B cell (primary cell): ENCODE measurements around the gene SELENOV. TPM values are rescaled to one million over a fixed set of nuclear protein-coding genes. Genes with fewer than 3 reads are reported as not detected.

Experiments used
- ATAC-seq: fragments of 200-7000 bp; cut with Tn5 transposase; one replicate; pipeline ENCODE4 v1.10.0; 2021; ENCODE audit warnings: low read depth, mild to moderate bottlenecking, moderate number of reproducible peaks, moderate library complexity
- CTCF ChIA-PET: fragments of 350-600 bp; sonication (Branson Sonifier 250); formaldehyde crosslinking; loops from one replicate; lab custom pipeline; 2021; ENCODE audit warnings: antibody characterized with exemption, inconsistent platforms; lab: Charles Lee
- POLR2A ChIA-PET: fragments of 350-600 bp; sonication (Branson Sonifier 250); formaldehyde crosslinking; loops from one replicate; lab custom pipeline; 2021; ENCODE audit warnings: antibody characterized with exemption; lab: Charles Lee
- DNase-seq: peaks from one replicate; pipeline ENCODE4 v3.0.0; 2013
- H2AFZ ChIP-seq: 2 replicates; pipeline ENCODE4 v1.6.1; 2012; ENCODE audit warnings: mild to moderate bottlenecking, low read depth, low read length; ENCODE audit not compliant: insufficient read depth, poor library complexity, severe bottlenecking
- H3K27ac ChIP-seq, 2 donors: 1 replicate in 1 of 2; 2 replicates in 1 of 2; pipeline ENCODE4 v1.5.1; 2012 to 2013; ENCODE audit warnings: low read length in 2 of 2, mild to moderate bottlenecking in 2 of 2, moderate library complexity in 1 of 2
- H3K27me3 ChIP-seq, 4 experiments: fragments of 200-600 bp in 1 of 4; sonication (generic) in 1 of 4; replicated peaks in 1 of 4; 1 replicate in 2 of 4; 2 replicates in 2 of 4; pipeline versions ENCODE4 v1.6.1 to v1.7.0; 2013 to 2016; ENCODE audit warnings: low read length in 3 of 4, mild to moderate bottlenecking in 2 of 4, mixed read lengths in 1 of 4, moderate library complexity in 1 of 4; ENCODE audit not compliant: insufficient read depth in 4 of 4, control insufficient read depth in 3 of 4; ENCODE audit errors: control extremely low read depth in 1 of 4
- H3K36me3 ChIP-seq, 2 experiments: replicated peaks in 1 of 2; 1 replicate in 1 of 2; 2 replicates in 1 of 2; pipeline versions ENCODE4 v1.6.1 to v1.7.1; 2013; ENCODE audit warnings: low read length in 1 of 2; ENCODE audit not compliant: insufficient read depth in 2 of 2, control insufficient read depth in 1 of 2; ENCODE audit errors: control extremely low read depth in 1 of 2, extremely low read depth in 1 of 2
- H3K4me1 ChIP-seq, 2 donors: fragments of 200-600 bp in 1 of 2; sonication (generic) in 1 of 2; 1 replicate in 1 of 2; 2 replicates in 1 of 2; pipeline versions ENCODE4 v1.5.1 to v1.6.1; 2013 to 2017; ENCODE audit warnings: low read length in 2 of 2; ENCODE audit not compliant: control insufficient read depth in 2 of 2, insufficient read depth in 2 of 2
- H3K4me2 ChIP-seq: replicated peaks from 2 replicates; pipeline ENCODE3; 2012; ENCODE audit warnings: mild to moderate bottlenecking, low read depth, low read length; ENCODE audit not compliant: poor library complexity, severe bottlenecking
- H3K4me3 ChIP-seq, 5 experiments: fragments of 200-600 bp in 1 of 5; sonication (generic) in 1 of 5; 1 replicate in 3 of 5; 2 replicates in 2 of 5; pipeline versions ENCODE4 v1.5.1 to v1.7.0; 2011 to 2016; ENCODE audit warnings: low read length in 4 of 5, mild to moderate bottlenecking in 4 of 5, low read depth in 2 of 5, control low read depth in 1 of 5, moderate library complexity in 1 of 5; ENCODE audit not compliant: insufficient read depth in 1 of 5; ENCODE audit errors: control extremely low read depth in 1 of 5, extremely low read depth in 1 of 5
- H3K79me2 ChIP-seq: fragments of 200-600 bp; sonication (generic); one replicate; pipeline ENCODE4 v1.6.0; 2016; ENCODE audit warnings: low read length; ENCODE audit not compliant: control insufficient read depth, insufficient read depth
- H3K9ac ChIP-seq: fragments of 200-600 bp; sonication (generic); 2 replicates; pipeline ENCODE4 v1.6.1; 2017; ENCODE audit warnings: mild to moderate bottlenecking, low read length, moderate library complexity
- H3K9me3 ChIP-seq, 3 donors: one replicate each; pipeline versions ENCODE4 v1.6.1 to v1.7.1; 2013; ENCODE audit warnings: low read length in 2 of 3; ENCODE audit not compliant: control insufficient read depth in 2 of 3, insufficient read depth in 1 of 3; ENCODE audit errors: control extremely low read depth in 1 of 3
- H4K20me1 ChIP-seq: 2 replicates; pipeline ENCODE4 v1.6.0; 2012; ENCODE audit warnings: mild to moderate bottlenecking, low read length; ENCODE audit not compliant: insufficient read depth, control insufficient read depth, poor library complexity, severe bottlenecking
- H3K27ac Mint-ChIP-seq: one replicate; pipeline ENCODE4 v1.8.0; 2021; ENCODE audit warnings: mixed read lengths
- H3K27me3 Mint-ChIP-seq: one replicate; pipeline ENCODE4 v1.8.0; 2021; ENCODE audit warnings: mixed read lengths
- H3K4me1 Mint-ChIP-seq: one replicate; pipeline ENCODE4 v1.8.0; 2021; ENCODE audit warnings: mixed read lengths
- H3K4me3 Mint-ChIP-seq: one replicate; pipeline ENCODE4 v1.8.0; 2021; ENCODE audit warnings: mixed read lengths
- H3K9me3 Mint-ChIP-seq: one replicate; pipeline ENCODE4 v1.8.0; 2022; ENCODE audit warnings: mixed read lengths; ENCODE audit not compliant: insufficient read depth
- CTCF ChIP-seq: fragments of 200-600 bp; IDR thresholded peaks from one replicate; pipeline ENCODE4 v1.8.0; 2022; ENCODE audit warnings: antibody characterized with exemption, mild to moderate bottlenecking
- EZH2 ChIP-seq: IDR thresholded peaks from 2 replicates; pipeline ENCODE4 v1.6.1; 2012; ENCODE audit warnings: borderline replicate concordance, low read depth, mild to moderate bottlenecking, moderate library complexity, low read length; ENCODE audit not compliant: insufficient read depth, poor library complexity, severe bottlenecking
- WGBS: methylation state at CpG from one replicate; pipeline ENCODE4 v1.1.5; 2013; ENCODE audit warnings: missing lambda C conversion rate; ENCODE audit not compliant: insufficient coverage; 5-methylcytosine and 5-hydroxymethylcytosine counted together
- intact Hi-C: fragments of 100-400 bp; cut with micrococcal nuclease; formaldehyde crosslinking; loops from one replicate; pipeline ENCODE4 v1.10.0; 2022
- polyA plus RNA-seq: library from polyadenylated mRNA; depleted of rRNA; stranded (reverse); fragments of >200 nt; gene quantifications from 2 replicates; pipeline ENCODE4 v1.2.3, GENCODE V29; 2012
- total RNA-seq, 2 donors: library from RNA; stranded (reverse); fragments of 120-200 nt in 1 of 2; gene quantifications; 1 replicate in 1 of 2; 2 replicates in 1 of 2; pipeline versions ENCODE4 v1.2.3 to v1.2.4, GENCODE V29; 2013 to 2022

Gene SELENOV
- total and polyA plus RNA-seq, 2 donors (not counting 1 experiment from before 2014, with no cell fraction given) = not detected

GRCh38 chr19:39501340-39501739 lies 13.6 kb upstream of the SELENOV start:
- Histone ChIP-seq H3K27me3 (peaks cover 0 to 76% (median 30%) of the 10 kb centered on the region in 4 experiments), H3K9ac (no peak overlapping the region), H3K79me2 (no peaks in the 10 kb centered on the region), H3K36me3 (no peaks in the 10 kb centered on the region), H3K4me2 (no peak overlapping the region), H2AFZ (no peak overlapping the region), H3K9me3 (peaks cover 0 to 12% (median 0%) of the 10 kb centered on the region in 3 donors), H3K4me1 (peaks cover 27 to 32% of the 10 kb centered on the region in 2 donors), H3K4me3 (no peak overlapping the region), H4K20me1 (no peaks in the 10 kb centered on the region), H3K27ac (no peak overlapping the region)
- DNase-seq (no peak), ATAC-seq (no peak)
- H3K9me3 Mint-ChIP-seq = no peaks in the 10 kb centered on the region
- POLR2A ChIA-PET = no interaction called here
- H3K4me1 Mint-ChIP-seq = peaks cover 27% of the 10 kb centered on the region
- TF ChIP-seq EZH2 (no peak), CTCF (no peak)
- CTCF ChIA-PET = interaction anchor here (0.8 to 2.4 kb wide), 4 partner anchors 27 to 103 kb away, joined by 3 to 9 read pairs (median 6); partner anchors contain the start of gene EID2B
- intact Hi-C loops = no loop called here
- peaks cover 50% of the 10 kb centered on the region for H3K27me3 Mint-ChIP-seq
- WGBS = 71% methylated on average over 2 of the region's 5 CpGs
- H3K4me3 Mint-ChIP-seq = no peak overlapping the region
- H3K27ac Mint-ChIP-seq = no peak overlapping the region

GRCh38 chr19:39502640-39503417 lies 12.1 kb upstream of the SELENOV start:
- Histone ChIP-seq H3K4me3 (no peak overlapping the region), H3K36me3 (no peaks in the 10 kb centered on the region), H3K4me1 (peaks cover 35 to 39% of the 10 kb centered on the region in 2 donors), H3K4me2 (peak overlapping the region; percentile 50), H3K9me3 (peaks cover 0 to 17% (median 0%) of the 10 kb centered on the region in 3 donors), H4K20me1 (no peaks in the 10 kb centered on the region), H3K79me2 (no peaks in the 10 kb centered on the region), H3K9ac (no peak overlapping the region), H2AFZ (no peak overlapping the region), H3K27ac (no peak overlapping the region), H3K27me3 (peaks cover 0 to 85% (median 34%) of the 10 kb centered on the region in 4 experiments)
- no peak overlapping the region for H3K27ac Mint-ChIP-seq
- WGBS = 19% methylated on average over 69 of the region's 69 CpGs
- H3K4me3 Mint-ChIP-seq = peak overlapping the region; percentile 13
- CTCF ChIA-PET = interaction anchor here (0.5 to 1.5 kb wide), 9 partner anchors 8 to 73 kb away, joined by 3 to 9 read pairs (median 3); no protein-coding TSS in a partner anchor
- DNase-seq (peak; percentile 83), ATAC-seq (peak; percentile 60)
- POLR2A ChIA-PET = no interaction called here
- H3K9me3 Mint-ChIP-seq = no peaks in the 10 kb centered on the region
- intact Hi-C loops = no loop called here
- peaks cover 36% of the 10 kb centered on the region for H3K4me1 Mint-ChIP-seq
- H3K27me3 Mint-ChIP-seq = peaks cover 53% of the 10 kb centered on the region
- peak; percentile 86 for TF ChIP-seq CTCF
- TF ChIP-seq EZH2 = no peak
